ENCODE data around the gene SH2D5.
A peak's percentile ranks its signal among the peaks of the same experiment; 100 is the strongest.

SH2D5 gene

DNA sequence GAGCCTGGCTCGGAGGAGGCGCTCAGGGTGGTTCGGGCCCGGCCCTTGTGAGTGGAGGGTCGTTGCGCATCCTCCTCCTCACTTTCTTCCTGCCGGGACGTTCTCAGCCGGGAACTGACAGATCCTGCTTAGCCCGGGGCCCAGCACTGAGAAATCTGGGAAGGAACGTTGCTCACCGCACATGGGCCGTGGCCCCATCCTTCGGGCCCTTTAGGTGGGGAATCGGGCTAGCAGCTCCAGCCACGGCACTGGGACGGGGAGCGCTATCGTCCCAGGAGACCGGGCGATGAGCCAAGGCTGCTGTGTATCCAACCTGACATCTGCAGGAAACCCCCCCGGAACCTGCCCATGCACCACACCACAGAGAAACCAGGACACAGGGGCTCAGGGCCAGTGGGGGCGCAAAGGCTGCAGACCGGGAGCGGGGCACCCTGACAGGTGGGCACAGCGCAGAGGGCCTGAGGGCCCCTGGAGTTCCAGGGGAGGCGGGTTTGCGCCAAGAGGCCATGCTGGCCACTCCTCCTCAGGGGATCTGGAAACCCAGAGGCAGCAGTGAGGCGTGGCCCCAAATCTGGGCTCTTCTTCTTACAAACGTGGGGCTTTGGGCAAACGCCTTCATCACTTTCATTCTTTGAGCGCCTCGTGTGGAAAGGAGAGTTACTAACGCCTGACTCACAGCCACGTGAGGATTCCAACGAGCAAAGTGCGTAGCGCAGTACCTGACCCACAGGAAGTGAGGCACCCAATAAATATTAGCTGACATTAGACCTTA is at the start of gene SH2D5:
SH2D5 (minus strand) TSS at position 116 of the 772 bp plus-strand sequence. CDS start 4,659 bp downstream, outside the sequence.
- DNase-seq, result peak; percentile 76

DNA sequence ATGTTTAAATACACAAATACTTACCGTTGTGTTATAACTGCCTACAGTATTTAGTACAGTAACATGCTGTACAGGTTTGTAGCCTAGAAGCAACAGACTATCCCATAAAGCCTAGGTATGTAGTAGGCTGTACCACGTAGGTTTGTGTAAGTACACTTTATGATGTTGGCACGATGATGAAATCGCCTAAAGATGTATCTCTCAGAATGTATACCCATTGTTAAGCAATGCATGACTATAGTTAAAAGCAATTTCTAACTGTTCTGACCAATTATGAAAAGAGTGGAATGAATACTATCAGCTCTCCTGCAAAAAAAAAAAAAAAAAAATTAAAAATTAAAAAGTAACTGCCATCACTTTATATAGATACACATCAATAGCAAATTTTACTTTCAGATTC is 43.2 kb upstream of the SH2D5 start:
- no peak for DNase-seq

DNA sequence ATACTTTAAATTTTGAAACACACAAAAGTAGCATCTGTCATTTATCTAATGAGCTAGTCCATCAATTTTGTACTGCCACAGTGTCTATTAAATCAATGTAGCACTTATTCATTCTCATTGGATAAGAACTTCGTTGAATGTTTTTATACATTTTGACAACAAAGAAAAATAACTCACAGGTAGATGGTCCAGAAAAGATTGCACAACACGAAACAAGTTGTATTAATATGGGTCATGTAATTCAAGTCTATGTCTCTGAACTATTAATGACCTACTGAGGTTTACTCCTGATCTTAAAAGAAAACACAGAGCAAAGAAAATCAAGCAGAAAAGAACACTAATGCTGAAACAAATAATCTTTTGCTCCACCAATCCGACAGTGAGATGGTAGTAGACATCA is 39.3 kb upstream of the SH2D5 start:
- no peak for DNase-seq

DNA sequence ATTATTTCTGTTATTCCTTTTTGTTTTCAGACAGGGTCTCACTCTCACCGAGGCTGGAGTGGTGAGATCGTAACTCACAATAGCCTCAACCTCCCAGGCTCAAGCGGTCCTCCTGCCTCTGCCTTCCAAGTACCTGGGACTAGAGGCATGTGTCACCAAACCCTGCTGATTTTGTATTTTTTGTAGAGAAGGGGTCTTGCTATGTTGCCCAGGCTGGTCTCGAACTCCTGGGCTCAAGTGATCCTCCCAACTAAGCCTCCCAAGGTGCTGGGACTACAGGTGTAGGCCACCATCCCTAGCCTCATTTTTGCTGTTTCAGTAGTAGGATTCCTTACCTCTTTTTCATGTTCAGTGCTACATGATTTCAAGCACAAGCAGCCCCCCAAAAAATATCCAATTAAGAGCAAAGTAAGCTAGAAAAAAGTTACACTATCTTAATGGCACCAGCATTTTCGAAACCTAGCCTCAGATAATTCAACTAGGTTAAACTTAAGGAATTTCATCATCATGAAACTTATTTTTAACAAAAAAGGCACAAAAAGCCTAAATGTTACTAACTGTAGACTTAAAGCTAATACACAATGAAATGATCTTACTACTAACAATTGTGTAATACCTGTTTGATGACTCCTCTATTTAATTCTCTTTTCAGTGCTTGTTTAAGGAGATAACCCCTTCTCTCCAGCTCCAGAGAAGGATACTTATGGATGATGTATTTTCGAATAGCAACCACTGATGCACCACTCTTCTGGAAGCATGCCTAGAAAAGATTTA is 38.0 kb upstream of the SH2D5 start:
- no peak for DNase-seq

DNA sequence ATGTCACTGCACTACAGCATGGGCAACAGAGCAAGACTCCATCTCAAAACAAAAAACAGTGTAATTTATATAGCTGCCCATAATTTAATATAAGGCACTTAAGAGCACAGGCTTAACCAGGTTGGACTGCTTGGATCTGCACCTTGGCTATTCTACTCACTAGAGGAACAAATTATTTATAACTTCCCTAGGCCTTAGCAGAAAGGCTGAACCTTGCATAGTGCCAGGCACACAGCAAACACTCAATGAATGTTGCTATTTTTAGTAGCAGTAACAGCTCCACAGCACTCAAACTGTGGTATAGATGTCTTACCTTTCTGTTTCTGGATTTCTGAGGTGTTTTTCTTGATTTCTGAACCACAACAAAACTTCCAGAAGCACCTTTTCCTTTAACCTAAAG is 34.8 kb upstream of the SH2D5 start:
- no peak for DNase-seq

DNA sequence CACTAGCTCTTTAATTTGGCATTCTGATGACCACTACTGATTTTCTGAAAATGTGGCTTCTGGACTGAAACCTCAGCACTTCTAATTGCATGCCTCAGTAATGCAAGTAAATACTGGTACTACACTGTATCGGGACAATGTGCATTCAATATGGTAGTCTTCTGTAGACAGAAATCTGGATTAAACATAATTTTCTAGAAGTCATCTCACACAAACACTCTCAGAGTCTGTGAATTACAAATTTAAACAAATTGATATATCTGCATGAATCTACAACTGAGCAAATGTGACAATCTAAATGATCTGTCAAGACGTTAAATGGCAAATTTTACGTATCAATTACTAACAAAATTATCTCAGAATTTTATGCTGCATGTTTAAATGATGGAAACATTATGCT is 30.9 kb upstream of the SH2D5 start:
- DNase-seq, result no peak

DNA sequence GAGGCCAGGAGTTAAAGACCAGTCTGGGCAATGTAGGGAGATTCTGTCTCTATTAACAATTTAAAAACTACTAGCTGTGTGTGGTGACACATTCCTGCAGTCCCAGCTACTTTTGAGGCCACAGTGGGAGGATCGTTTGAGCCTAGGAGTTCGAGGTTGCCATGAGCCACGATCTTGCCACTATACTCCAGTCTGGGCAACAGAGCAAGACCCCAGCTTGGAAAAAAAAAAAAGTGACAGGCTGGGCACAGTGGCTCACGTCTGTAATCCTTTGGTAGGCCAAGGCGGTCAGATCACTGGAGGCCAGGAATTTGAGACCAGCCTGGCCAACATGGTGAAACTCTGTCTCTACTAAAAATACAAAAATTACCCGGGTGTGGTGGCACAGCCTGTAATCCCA is 27.8 kb upstream of the SH2D5 start:
- DNase-seq, result no peak

DNA sequence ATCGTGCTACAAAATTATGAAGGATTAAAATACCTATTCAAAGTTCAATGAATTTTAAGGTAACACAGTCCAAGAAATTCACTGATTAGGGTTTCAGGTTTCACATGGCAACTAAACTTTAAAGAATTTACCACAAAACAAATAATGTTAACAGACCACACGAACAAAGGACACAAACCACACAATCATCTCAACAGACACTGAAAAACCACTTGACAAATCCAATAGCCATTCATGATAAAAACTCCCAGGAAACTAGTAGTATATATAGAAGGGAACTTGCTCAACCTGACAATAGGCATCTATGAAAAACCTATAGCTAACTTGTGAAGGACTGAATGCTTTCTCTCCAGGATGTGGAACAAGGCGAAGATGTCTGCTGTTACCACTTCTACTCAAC is 21.1 kb upstream of the SH2D5 start:
- DNase-seq, result no peak

DNA sequence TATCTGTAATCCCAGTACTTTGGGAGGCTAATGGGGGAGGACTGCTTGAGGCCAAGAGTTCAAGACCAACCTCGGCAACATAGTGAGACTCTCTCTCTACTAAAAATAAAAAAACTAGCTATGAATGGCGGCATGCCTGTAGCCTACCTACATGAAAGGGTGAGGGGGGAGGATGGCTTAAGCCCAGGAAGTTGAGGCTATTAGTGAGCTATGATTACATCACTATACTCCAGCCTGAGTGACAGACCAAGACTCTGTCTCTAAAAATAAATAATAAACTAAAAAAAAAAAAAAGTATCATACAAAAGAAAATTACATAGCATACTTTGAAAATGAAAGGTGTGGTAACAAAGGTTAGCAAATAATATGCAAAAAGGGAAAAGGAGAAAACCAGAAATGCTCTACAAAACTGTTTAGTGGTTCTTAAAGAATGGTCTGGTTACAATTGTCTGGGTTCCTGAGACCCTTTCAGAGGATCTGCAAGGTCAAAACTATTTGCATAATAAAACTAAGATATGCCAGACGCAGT is 19.0 kb upstream of the SH2D5 start:
- no peak for DNase-seq

DNA sequence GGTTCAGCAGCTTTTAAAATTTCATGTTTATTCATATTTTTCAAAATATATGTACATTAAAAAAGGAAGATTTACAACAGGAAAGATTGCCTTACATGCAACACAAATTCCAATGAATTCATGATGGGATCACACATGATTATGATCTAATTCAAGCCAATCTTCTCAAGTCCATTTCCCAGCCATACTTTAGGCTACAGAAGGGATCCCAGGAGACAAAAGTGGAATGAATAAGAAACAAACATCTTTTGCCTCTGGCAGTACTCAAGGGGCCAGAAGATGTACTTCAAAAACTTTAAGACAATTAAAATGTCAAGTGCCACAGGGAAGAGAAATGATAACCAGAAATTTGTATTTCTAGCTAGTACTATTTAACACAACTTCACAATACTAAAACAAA is 10.2 kb upstream of the SH2D5 start:
- DNase-seq, result no peak

DNA sequence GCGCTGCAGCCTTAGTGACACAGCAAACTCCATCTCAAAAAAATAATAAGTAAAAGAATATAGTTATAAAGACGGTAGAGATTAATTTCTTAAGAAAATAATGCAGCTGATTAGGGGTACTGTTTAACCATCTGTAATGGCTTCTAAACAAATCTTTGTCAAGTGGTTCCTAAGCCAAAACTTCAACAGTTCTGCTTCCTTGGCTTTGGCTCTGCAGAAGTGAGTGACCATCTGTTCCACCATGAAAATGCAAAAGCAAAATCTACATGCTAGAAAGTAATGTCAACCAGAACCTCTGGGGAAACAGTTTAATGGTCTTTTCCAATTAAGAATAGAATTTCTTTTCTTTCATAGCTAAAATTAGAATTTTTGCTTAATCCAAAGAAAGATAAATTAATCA is 8.3 kb upstream of the SH2D5 start:
- DNase-seq, result no peak

DNA sequence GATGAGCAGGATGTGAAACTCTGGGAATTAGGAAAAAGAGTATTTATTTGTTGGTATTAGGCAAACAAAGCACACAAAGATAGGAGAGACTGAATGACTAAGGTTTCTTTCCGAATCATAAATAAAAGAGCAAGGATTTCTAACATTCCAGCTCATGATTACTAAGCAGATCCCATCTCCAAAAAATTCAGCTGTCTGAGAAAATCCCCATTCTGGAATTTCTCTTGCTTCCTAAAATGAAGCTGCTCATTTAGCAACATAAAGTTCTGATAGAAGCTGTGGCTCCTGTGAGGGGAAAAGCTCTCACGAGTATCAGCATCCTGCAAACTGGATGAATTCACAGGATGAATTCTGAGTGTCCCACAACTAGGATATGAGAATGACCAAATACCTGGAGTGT is 6.7 kb upstream of the SH2D5 start:
- no peak for DNase-seq

DNA sequence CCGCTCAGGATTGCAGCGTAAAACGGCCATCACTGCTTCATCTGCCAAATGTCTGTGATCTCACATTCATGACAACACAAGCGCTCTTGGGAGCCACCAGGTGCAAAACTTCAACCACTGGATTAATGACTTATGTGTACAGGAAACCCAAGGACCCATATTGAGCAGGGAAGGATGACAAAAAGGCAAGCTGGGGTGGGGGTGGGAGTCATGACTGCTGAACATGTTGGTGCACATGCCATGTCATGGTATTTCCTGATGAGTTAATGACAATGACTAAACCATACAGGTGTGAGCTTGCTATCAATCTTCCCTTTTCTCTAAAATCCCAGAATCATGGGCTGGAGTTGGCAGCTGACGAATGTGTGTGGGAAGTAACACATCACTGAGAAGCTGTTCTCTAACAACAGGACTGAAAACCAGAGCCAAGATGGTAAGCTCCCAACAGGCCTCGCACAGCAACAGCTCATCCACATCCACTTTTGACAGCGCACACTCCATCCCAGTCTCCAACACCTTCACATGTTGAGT is 3.1 kb upstream of the SH2D5 start:
- DNase-seq, result no peak

DNA sequence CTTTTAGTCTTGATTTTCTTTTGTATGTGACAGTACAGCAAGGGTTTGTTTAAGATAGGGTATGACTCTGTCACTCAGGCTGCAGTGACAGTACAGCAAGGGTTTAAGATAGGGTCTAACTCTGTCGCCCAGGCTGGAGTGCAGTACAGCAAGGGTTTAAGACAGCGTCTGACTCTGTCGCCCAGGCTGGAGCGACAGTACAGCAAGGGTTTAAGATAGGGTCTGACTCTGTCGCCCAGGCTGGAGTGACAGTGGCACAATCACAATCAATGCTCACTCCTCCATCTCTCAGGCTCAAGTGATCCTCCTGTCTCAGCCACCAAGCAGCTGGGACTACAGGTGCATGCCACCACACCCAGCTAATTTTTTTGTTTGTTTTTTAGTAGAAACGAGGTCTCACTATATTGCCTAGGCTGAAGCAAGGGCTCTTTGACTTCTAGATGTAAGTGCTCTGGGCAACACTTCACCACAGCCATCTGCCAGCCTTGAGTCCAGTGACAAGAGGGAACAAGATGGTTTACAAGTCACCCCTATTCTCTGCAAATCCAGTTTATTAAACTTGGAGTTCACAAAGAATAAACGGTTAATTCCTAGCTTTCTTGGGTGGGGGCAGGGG is 965 bp upstream of the SH2D5 start:
- no peak for DNase-seq

DNA sequence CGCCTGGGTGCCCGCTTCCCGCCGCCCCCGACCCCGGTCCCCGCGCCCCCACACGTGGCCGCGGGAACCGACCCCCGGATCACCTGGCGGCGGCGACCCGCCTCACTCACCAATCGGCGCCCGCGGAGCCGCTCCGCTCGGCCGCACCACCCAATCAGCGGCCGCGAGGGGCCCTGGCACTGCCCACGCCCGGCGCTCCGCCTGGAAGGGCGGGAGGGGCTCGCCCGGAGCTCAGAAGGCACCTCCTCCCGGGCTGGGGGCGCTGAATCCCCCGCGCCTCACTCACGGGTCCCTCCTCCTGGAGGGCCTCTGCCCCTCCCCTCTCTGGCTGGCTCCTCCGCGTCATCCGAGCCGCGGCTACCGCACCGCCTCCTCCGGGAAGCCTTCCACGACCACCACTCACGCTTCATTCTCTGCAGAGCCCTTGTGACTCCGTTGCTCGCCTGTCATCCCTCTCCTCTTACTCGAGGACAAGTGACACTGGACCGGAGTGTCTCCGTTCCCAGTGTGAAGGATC is 374 bp downstream of the SH2D5 start:
- DNase-seq, result peak; percentile 52

DNA sequence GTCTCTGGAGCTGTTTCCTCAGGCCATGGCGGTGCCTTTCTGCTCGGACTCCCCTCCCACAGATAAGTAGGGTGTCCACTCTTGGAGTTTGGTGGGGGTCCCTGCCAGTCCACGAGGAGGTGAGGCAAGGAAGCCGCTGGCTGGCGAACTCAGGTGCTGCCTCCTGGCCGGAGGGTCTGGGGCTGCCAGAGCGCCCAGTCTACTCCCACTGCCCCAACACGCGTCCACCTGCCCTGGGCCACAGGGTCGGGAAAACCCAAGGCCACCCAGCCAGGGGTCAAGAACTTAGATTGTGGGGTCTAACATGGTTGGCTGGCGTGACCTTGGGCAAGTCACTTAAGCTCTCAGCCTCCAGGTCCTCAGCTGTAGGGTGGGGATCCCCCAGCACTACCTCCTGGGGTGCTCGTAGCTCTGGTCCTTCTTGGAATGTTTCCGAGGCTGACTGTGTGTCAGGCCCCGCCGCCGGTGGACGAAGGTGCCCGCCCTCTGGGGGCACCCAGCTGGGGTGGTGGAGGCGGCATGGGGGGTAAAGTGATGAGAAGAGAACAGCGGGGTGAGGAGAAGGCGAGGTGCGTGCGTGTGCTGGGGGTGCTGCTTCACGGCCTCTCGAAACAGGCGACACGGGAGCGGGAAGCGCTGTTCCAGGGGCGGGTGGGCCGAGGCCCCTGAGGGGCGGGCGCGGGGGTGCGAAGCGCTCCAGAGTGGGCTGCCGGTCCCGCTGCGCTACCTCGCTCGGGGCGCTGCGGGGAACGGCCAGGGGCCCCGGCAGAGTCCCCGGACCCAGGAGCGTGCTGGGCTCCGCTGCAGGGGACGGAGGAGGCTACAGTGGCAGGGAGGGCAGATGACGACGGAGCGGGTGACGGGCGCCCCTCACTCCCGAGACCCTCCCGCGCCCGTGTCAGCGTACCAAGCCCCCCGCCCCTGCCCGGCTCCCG is 1.2 kb downstream of the SH2D5 start:
- no peak for DNase-seq

DNA sequence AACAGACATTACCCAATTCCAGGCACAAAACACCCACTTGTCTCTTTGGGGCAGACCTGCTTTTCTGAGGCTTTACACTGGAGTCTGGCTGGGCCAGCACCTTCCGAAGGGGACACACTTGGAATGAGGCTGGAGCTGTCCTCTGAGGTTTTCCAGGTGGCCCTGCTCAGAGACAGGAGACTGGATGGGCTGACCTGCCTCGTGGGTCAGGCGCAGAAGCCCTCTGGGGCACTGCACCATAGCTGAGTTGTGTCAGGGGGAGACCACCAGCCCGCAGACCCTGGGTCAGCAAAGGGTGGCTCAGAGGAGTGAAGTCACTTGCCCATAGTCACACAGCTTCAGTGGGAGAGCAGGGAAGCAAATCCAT is 1.8 kb downstream of the SH2D5 start:
- DNase-seq, result no peak

DNA sequence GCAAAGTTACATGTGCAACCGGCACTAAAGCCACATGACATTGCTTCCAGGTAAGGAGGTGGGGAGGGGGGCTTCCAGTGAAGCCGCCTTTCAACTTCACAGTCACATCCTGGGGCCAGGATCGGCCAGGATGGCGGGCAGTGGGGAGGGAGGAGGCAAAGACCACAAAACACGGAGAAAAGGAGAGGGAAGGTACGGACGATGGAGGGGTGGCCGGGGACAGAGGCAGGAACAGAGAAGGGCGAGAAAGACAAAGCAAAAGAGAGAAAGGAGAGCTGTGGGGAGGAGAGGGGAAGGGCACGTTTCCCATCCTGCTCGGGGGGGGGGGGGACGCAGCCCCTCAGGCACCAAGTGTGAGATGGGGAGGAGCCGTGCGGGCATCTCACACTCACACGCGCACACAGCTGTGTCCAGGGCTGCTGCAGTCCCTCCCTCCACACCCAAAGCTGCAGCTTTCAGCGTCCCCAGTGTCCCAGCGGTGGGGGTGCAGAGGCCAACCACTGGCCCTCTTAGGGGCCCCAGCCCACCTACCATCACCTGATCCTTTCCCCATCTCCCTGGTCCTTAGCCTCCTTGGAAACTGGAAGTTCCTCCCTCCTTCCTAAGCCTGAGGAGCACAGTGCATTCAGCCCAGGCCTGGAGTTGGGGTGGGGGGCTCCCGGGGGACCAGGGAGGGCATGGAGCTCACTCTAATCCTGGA is 2.4 kb downstream of the SH2D5 start:
- no peak for DNase-seq

DNA sequence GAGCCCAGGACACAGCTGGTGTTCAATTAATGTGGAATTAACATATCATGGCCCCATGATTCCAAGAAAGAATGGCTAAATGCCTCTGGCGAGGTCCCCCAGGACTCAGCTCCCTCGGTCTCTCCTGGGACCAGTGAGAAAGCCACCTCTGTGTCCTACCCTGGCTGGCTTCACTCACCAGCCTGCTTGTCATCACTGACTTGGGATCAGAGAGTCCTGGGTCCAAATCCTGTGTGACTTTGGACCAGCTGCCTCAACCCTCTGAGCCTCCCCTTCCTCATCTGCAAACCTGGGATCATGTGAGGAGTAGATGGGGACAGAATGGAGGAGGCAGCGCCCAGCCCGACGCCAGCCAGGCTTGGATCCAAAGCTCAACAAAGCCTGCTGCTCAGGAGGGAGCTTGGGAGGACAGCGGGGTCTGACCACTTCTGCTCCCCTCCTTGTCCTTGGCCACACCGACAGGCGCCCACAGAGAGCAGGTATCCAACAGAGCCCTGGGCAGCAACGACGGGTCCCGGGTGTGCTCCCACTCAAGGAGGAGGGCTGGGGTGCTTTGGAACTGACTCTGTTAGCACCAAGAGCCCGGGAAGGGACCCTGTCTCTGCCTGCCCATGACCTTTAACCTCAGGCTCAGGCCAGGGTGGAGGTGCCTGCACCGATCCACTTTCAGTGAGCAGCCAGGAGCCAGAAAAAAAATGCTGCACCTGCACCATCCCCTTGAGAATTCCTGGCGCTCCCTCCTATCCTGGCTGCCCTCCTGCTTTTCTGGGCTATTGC is 3.2 kb downstream of the SH2D5 start:
- DNase-seq, result no peak

DNA sequence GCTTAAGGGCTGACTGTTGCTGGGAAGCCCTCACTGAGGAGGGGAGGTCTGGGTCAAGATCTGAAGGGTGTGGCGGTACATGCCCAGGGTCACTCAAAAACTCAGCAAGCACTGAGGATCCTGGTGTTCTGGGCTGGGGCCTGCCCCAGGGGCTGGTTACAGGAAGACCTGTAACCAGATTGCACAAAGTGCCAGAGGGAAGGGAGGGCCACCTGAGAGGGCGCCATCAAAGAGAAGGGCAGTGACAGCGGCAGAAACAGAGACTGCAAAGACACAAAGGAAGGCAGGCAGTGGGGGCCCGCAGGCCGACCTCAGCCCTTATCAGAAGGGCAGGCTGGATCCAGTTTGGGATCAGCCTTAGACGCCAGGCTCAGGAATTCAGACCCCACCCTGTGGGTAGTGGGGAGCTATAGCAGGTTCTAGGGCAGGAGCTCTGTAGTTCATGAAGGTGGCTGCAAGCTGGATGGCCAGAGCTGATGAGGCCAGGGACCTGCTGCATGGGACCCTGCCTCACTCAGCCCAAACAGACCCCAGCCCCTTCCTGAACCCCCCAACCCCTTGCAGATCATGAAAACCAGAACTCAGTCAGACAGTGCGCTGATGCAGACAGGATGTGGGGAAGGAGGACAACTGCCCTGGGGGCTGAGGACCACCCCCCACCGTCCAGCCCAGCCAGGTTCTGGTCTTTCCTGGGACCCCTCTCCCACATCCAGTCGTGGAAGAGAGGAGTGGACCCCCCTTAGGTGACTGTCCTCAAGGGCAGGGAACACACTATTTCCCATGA is 3.9 kb downstream of the SH2D5 start:
- DNase-seq, result no peak
